OCI-LY1 (cell line): ENCODE results near the gene KLHL29.

Experiments used
- H2AFZ ChIP-seq: fragments of 200-600 bp; sonication (generic), shearing (Covaris generic); 2 replicates; pipeline ENCODE4 v1.6.0; 2014; ENCODE audit warnings: antibody characterized with exemption, mild to moderate bottlenecking, low read length
- H3F3A ChIP-seq: fragments of 200-600 bp; sonication (generic), shearing (Covaris generic); 2 replicates; pipeline ENCODE4 v1.6.0; 2014; ENCODE audit warnings: mild to moderate bottlenecking, antibody characterized with exemption, low read length, moderate library complexity; ENCODE audit not compliant: insufficient read depth
- H3K27ac ChIP-seq: fragments of 200-600 bp; sonication (generic); 2 replicates; pipeline ENCODE4 v1.5.1; 2014; ENCODE audit warnings: low read length, mixed run types, mild to moderate bottlenecking, low read depth; ENCODE audit not compliant: poor library complexity, severe bottlenecking
- H3K27me3 ChIP-seq: fragments of 200-600 bp; sonication (generic); 2 replicates; pipeline ENCODE4 v1.6.0; 2014; ENCODE audit warnings: antibody characterized with exemption, mild to moderate bottlenecking, low read length, moderate library complexity; ENCODE audit not compliant: insufficient read depth
- H3K36me3 ChIP-seq: fragments of 200-600 bp; sonication (generic); 2 replicates; pipeline ENCODE4 v1.6.1; 2014; ENCODE audit warnings: mild to moderate bottlenecking, antibody characterized with exemption, low read length, moderate library complexity, mixed read lengths; ENCODE audit not compliant: insufficient read depth
- H3K4me1 ChIP-seq: fragments of 200-600 bp; sonication (generic); 2 replicates; pipeline ENCODE4 v1.5.1; 2014; ENCODE audit warnings: mild to moderate bottlenecking, low read length, moderate library complexity; ENCODE audit not compliant: insufficient read depth, severe bottlenecking
- H3K4me2 ChIP-seq: fragments of 200-600 bp; sonication (generic), shearing (Covaris generic); 2 replicates; pipeline ENCODE4 v1.6.1; 2014; ENCODE audit warnings: low read length
- H3K4me3 ChIP-seq: fragments of 200-600 bp; sonication (generic); 2 replicates; pipeline ENCODE4 v1.5.1; 2014; ENCODE audit warnings: low read length, low read depth, mild to moderate bottlenecking, mixed read lengths; ENCODE audit not compliant: poor library complexity, severe bottlenecking
- H3K79me2 ChIP-seq: fragments of 200-600 bp; shearing (Covaris generic); 2 replicates; pipeline ENCODE4 v1.6.1; 2016; ENCODE audit warnings: mixed run types, low read length, mixed read lengths; ENCODE audit not compliant: insufficient read depth
- H3K9ac ChIP-seq: fragments of 200-600 bp; sonication (generic), shearing (Covaris generic); 2 replicates; pipeline ENCODE4 v1.6.1; 2014; ENCODE audit warnings: mild to moderate bottlenecking, low read length, mixed read lengths
- H3K9me2 ChIP-seq: fragments of 200-600 bp; sonication (generic), shearing (Covaris generic); 2 replicates; pipeline ENCODE4 v1.6.1; 2014; ENCODE audit warnings: low read depth, mild to moderate bottlenecking, low read length, mixed read lengths
- H3K9me3 ChIP-seq: fragments of 200-600 bp; shearing (Covaris generic); 2 replicates; pipeline ENCODE4 v1.6.1; 2014; ENCODE audit warnings: low read length, mixed read lengths
- H4K20me1 ChIP-seq: fragments of 200-600 bp; sonication (generic), shearing (Covaris generic); 2 replicates; pipeline ENCODE4 v1.6.0; 2016; ENCODE audit warnings: mild to moderate bottlenecking, low read length; ENCODE audit not compliant: insufficient read depth
- EZH2 ChIP-seq: fragments of 200-600 bp; sonication (generic), shearing (Covaris generic); IDR thresholded peaks from 2 replicates; pipeline ENCODE4 v1.8.0; 2017; ENCODE audit warnings: borderline replicate concordance, mixed run types, mild to moderate bottlenecking, antibody characterized with exemption, low read length, moderate library complexity, mixed read lengths
- TF ChIP-seq, protein P1 (sequence below): fragments of 200-600 bp; sonication (generic), shearing (Covaris generic); IDR thresholded peaks from 2 replicates; pipeline ENCODE4 v1.5.1; 2017; ENCODE audit warnings: mild to moderate bottlenecking, antibody characterized with exemption, low read length, moderate library complexity, mixed read lengths

KLHL29 gene

DNA sequence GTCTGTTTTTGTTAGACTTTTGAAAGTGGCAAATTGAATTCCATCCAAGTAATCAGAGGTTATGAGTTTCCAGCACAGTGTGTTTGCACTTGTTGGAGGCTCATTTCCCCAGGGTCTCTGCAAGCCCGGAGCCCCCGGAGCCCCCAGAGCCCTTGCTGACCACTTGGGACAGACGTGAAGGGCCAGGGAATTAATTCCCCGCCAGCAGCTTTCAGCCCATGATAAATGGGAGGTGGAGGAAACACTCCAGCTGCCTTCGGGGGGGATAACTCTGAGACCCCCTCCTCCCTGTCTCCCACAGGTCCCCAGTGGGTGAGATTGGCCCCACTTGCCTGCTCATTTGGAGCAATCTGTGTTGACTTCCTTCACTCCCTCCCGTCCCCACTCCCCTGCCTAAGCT, 79.2 kb downstream of the KLHL29 start:
- TF ChIP-seq EZH2: no peak
- TF ChIP-seq, protein P1, sequence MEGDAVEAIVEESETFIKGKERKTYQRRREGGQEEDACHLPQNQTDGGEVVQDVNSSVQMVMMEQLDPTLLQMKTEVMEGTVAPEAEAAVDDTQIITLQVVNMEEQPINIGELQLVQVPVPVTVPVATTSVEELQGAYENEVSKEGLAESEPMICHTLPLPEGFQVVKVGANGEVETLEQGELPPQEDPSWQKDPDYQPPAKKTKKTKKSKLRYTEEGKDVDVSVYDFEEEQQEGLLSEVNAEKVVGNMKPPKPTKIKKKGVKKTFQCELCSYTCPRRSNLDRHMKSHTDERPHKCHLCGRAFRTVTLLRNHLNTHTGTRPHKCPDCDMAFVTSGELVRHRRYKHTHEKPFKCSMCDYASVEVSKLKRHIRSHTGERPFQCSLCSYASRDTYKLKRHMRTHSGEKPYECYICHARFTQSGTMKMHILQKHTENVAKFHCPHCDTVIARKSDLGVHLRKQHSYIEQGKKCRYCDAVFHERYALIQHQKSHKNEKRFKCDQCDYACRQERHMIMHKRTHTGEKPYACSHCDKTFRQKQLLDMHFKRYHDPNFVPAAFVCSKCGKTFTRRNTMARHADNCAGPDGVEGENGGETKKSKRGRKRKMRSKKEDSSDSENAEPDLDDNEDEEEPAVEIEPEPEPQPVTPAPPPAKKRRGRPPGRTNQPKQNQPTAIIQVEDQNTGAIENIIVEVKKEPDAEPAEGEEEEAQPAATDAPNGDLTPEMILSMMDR: no peak
- no peaks in the 10 kb centered on the region for H3K4me1 ChIP-seq
- no peak overlapping the region for H3K9ac ChIP-seq
- no peak overlapping the region for H3K27ac ChIP-seq
- H4K20me1 ChIP-seq: no peaks in the 10 kb centered on the region
- no peak overlapping the region for H3K4me2 ChIP-seq
- H3K9me2 ChIP-seq: no peaks in the 10 kb centered on the region
- H3K4me3 ChIP-seq: no peak overlapping the region
- H3K36me3 ChIP-seq: no peaks in the 10 kb centered on the region
- no peak overlapping the region for H2AFZ ChIP-seq
- no peaks in the 10 kb centered on the region for H3K79me2 ChIP-seq
- H3K9me3 ChIP-seq: no peaks in the 10 kb centered on the region
- H3F3A ChIP-seq: no peaks in the 10 kb centered on the region
- no peaks in the 10 kb centered on the region for H3K27me3 ChIP-seq

DNA sequence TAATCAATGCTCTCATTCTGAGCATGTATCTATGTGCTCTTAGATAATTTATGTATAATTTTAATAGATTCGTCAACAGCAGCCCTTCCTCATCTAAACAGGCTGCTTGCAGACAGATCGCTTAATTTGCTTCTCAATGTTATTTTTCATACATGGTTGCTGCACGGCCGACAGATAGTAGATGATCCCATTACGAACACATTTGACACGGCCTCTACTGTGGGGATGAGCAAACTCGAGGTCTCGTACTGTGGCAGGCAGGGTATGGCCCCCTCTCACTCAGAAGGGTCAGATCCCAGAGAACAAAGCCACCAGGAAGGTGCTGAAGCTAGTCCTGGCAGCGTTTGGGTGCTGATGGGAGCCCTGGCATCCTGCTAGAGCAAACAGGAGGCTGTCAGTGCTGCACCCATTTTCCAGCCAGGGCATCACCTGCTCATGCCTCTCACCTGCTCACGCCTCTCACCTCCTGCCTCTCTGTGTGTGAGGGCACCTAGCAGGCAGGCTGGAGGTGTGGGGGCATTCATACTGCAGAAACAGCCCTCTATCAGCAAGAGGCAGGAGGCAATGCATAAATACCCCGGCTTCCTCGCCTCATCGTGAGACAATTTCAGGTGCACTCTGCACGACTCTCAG, 80.0 kb downstream of the KLHL29 start:
- Histone ChIP-seq H3F3A (no peaks in the 10 kb centered on the region), H3K36me3 (no peaks in the 10 kb centered on the region), H4K20me1 (no peaks in the 10 kb centered on the region), H3K4me3 (no peak overlapping the region), H3K4me2 (no peak overlapping the region), H3K9ac (no peak overlapping the region), H3K27ac (no peak overlapping the region), H3K9me3 (no peaks in the 10 kb centered on the region), H3K27me3 (no peaks in the 10 kb centered on the region), H3K79me2 (no peaks in the 10 kb centered on the region), H2AFZ (no peak overlapping the region), H3K9me2 (no peaks in the 10 kb centered on the region), H3K4me1 (no peaks in the 10 kb centered on the region)
- TF ChIP-seq, protein P1: no peak

DNA sequence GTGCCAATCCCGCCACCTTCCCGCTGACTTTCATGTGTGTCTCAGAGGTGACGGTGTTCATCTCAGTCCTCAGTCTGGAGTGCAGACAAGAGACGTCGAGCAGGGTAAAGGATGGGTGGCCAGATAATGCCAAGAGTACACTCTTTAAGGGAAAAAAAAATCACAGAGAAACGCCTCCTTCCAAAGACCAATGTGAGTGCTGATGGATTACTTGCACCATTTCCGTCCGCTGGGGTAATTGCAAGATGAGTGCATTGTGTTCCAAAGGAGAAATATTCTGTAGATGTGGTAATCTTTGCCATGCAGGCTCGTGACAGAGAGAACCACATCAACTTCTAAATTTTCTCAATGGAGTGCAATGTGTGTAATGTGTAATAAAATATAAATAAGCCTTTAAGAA, 81.0 kb downstream of the KLHL29 start:
- no peak for TF ChIP-seq EZH2
- TF ChIP-seq, protein P1: no peak
- Histone ChIP-seq H3K36me3 (no peaks in the 10 kb centered on the region), H3F3A (no peaks in the 10 kb centered on the region), H3K4me1 (no peaks in the 10 kb centered on the region), H3K9ac (no peak overlapping the region), H3K27me3 (no peaks in the 10 kb centered on the region), H3K9me2 (no peaks in the 10 kb centered on the region), H3K4me2 (no peak overlapping the region), H3K27ac (no peak overlapping the region), H3K9me3 (no peaks in the 10 kb centered on the region), H3K79me2 (no peaks in the 10 kb centered on the region), H3K4me3 (no peak overlapping the region), H2AFZ (no peak overlapping the region), H4K20me1 (no peaks in the 10 kb centered on the region)
